T-helper 9 cell (primary cell): ENCODE results near the gene EFCAB11.
"Not testable (repeated sequence)": the region's sequence is repeated elsewhere in the genome, so short reads cannot be mapped to it uniquely, and the experiment has no call there.

Experiments
- DNase-seq: peaks from one replicate; pipeline ENCODE4 v3.0.0-alpha.2; 2020

The EFCAB11 gene

GRCh38 chr14:89911010-89911919 lies 43.3 kb downstream of the EFCAB11 start:
- DNase-seq = no peak

GRCh38 chr14:89910691-89911009 lies 43.9 kb downstream of the EFCAB11 start:
- DNase-seq = no peak

GRCh38 chr14:89909586-89909985 lies 44.9 kb downstream of the EFCAB11 start:
- no peak for DNase-seq

DNA sequence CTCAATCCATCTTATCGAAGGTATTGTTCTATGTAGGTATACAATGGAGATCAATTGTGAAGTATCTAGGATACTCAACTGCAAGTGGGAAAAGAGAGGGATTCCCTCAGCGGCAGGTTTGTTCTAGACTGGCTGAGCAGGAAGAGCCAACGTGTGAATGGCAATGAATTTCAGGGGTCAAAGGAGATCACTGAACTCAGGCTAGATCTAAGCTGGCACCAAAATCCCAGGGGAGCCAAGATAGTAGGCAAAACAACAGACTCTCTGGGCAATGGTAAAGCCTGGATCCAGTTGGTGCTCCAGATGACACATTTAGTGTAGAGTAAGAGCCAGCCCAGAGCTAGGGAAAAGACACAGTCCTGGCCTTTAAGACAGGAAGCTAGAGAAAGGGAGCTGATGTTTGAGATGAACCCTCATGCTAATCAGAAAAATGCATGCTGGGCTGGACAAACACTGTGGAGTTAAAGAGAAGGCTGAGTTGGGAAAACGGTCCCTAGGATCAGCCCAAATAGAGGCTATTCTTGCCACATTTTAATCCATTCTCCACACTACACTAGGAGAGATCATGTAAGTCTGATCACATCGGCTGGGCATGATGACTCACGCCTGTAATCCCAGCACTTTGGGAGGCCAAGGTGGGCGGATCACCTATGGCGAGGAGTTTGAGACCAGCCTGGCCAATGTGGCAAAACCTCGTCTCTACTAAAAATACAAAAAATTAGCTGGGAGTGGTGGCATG lies 45.6 kb downstream of the EFCAB11 start:
- no peak for DNase-seq

GRCh38 chr14:89907655-89908054 lies 46.9 kb downstream of the EFCAB11 start:
- DNase-seq = no peak

- no peak for DNase-seq
Observed at GRCh38 chr14:89906000-89906399, 48.5 kb downstream of the EFCAB11 start.

- DNase-seq = no peak
Observed at GRCh38 chr14:89903340-89903952, 51.1 kb downstream of the EFCAB11 start.

DNA sequence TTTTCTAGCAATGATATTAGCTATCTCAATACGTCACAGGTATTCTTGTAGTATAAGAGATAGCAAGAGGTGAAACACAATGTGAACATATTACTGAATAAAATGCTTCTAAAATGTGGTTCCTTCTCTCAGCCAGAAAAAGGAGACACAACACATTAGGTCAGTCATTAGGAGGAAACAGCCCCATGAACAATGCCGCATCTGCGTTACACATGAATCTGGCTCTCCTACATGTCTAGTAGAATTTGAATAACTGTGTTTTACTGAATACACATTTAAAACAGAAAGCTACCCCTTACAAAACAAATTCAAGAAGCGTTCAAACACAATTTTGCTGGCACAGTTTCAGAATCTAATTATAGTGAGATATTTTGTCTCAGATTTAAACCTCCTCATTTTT lies 51.6 kb downstream of the EFCAB11 start:
- no peak for DNase-seq

DNA sequence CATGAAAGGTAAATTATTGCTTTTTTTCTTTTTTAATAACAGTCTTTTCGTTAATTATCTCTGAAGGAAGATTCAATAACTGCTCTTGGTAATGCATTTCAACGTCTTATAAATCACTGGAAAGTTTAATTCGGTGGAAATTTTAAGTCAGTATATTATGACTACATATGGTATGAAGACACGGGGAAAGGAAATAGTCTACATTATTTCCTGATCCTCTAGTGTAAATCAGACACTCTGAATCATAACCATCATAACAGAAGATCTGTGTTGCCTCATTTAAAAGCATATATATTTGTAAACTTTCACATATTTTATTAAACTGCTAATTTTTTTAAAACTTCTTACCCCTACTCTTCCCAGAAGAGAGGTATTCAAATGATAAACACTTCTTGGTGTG lies 53.7 kb downstream of the EFCAB11 start:
- no peak for DNase-seq

DNA sequence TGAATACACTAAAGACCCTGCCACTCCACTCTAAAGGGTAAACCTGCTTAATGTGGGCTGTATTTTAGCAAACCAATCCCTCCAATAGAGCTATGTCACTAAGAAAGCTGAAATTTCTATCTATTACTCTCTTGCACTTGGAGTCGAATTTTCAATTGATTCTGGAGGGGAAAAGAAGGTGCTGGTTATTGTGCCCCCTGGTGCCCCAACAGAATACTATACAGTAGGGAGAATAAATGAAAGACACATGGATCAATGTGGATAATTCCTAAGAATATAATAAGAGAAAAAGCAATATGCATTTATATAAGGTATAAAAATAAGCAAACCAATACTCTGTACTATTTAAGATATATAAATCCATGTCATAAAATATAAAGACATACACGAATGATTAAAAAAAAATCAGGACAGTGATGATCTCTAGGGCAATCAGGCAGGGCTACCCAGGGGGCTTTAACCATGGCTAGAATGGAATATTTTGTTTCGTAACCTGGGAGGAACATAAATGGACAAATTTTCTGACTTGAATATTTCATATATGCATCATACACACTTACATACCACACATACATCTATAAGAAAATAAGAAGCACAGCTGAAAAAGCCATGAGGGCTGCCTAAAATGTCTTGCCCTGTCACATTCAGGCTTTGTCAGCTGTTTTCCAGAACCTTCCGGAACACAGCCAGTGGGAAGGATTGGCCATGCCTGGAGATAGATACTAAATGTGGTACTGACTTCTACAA lies 54.4 kb downstream of the EFCAB11 start:
- DNase-seq = no peak

DNA sequence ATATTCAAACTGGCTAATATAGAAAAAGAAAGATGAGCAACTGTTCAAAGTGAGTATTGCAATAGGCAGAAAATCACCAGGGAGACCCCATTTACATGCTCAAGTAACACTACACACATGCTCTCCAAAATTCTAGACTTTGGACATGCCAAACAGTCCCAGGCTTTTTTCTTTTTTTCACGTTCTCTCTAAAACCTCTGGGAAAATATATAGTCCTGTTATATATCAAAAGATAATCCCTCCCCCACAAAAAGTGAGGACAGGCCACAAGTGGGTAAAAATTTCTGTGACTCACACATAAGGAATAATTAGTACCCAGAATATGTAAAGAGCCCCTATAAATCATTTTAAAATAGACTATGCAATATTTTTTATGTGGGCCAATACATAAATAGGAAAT lies 55.2 kb downstream of the EFCAB11 start:
- DNase-seq = no peak

- DNase-seq = not testable (repeated sequence)
Observed at GRCh38 chr14:89893388-89893787, 61.1 kb downstream of the EFCAB11 start.

GRCh38 chr14:89892953-89893352 lies 61.6 kb downstream of the EFCAB11 start:
- no peak for DNase-seq

DNA sequence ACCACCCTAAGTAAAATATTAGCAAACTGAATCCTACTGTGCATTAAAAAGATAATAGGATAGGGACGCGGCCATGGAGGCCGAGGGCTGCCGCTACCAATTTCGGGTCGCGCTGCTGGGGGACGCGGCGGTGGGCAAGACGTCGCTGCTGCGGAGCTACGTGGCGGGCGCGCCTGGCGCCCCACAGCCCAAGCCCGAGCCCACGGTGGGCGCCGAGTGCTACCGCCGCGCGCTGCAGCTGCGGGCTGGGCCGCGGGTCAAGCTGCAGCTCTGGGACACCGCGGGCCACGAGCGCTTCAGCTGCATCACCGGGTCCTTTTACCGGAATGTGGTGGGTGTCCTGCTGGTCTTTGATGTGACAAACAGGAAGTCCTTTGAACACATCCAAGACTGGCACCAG lies 62.8 kb downstream of the EFCAB11 start:
- not testable (repeated sequence) for DNase-seq

DNA sequence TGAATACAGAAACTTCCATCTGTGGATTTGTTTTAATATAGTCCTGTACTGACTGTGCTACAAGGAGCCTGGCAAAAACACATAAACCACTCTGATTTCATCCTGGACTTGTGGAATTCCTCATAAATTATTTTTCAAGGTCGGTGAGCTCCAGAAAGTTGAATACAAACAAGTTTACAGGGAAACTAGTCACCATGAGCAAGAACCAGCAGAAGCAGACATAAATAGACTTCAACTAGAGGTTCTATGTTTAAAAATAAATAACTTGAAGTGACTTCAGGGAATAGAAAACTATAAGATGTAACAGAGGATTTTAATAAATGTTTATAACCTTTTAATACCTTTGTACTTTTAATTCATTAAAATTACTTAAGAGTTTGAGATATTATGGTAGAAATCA lies 63.5 kb downstream of the EFCAB11 start:
- DNase-seq = no peak

DNA sequence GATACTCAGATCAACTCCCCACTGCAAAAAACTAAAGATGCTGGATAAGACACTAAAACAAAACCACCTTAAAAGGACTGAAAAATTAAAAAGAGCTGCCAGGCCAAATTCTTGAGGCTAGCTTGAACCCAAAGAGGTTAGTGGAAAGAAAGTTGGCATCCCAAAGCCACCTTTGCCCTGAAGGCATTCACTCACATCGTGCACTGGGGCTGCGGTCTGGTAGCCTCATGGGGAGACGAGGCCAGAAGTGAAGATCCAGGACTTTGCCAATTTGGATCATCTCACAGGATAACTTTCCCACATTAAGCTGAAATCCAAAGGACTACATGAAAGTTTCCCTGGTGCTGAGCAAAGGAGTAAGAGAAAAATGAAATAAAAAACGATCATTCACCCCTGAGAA lies 63.9 kb downstream of the EFCAB11 start:
- no peak for DNase-seq

GRCh38 chr14:89889626-89890025 lies 64.9 kb downstream of the EFCAB11 start:
- no peak for DNase-seq

GRCh38 chr14:89884761-89885160 lies 69.8 kb downstream of the EFCAB11 start:
- DNase-seq = no peak

GRCh38 chr14:89881839-89882238 lies 72.7 kb downstream of the EFCAB11 start:
- DNase-seq = no peak

GRCh38 chr14:89874091-89874490 lies 80.4 kb downstream of the EFCAB11 start:
- not testable (repeated sequence) for DNase-seq

DNA sequence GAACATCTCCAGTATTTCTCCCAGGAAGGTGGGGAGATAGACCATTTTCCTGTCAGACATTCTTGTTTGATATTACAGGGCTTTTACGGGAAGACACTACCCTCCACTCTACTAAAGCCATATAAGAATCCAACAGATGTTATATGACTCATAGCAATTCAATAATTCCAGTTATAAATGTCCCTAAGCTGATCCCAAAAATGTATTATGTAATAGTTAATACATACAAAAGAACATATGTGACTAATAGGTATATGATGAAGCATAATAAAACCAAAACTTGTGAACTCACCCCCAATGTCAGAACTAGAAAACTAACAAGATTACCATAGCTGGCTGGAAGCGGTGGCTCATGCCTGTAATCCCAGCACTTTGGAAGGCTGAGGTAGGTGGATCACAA lies 84.2 kb downstream of the EFCAB11 start:
- DNase-seq = no peak

DNA sequence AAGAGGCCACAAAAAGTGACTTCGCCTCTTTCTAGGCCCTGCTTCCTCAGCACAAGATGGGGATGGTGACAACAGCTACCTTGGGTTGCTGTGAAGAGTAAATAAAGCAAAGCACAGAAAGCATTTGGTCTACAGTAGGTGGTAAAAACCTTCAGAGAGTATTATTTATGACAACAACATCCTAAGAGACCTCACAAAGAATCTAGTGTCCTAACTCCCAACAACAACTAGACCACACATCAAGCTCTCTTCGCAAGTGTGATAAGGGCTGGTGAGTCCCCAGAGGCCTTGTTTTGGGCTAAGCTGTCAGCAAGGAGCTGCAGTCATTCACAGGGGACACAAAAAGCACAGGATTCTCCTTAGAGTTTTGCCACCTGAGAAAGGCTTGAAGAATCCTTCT lies 84.9 kb downstream of the EFCAB11 start:
- DNase-seq = no peak

- DNase-seq = no peak
Observed at GRCh38 chr14:89866458-89866857, 88.1 kb downstream of the EFCAB11 start.
